Measurements from ENCODE around the gene NRCAM.

DNA sequence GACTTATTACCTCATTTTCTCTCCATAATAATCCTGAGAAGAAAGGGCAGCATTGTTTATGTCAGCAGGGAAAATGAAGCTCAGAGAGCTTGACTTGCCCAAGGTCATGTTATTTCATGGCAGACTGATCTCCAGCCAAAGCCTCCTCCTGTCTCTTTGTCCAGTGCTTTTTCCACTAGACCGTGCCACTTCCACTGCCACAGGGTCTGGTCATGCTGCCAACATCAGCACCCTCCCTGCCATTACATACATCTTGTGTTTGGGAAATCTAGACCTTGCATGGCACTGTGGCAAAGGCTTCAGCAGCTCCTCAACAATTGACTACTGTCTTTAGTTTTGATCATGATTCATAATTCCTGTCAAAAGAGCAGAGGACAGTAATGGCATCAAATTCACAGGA lies 25.1 kb downstream of the NRCAM start:
- TF ChIP-seq EP300 (IDR thresholded peaks at IDR 0.05) (no peak), CTCF (IDR thresholded peaks at IDR 0.05) (no peak)

All from gastroesophageal sphincter (tissue), 3 donors.